LNCaP clone FGC (cell line): ENCODE measurements around the gene DNAJC22.
"Not testable (repeated sequence)": the region's sequence is repeated elsewhere in the genome, so short reads cannot be mapped to it uniquely, and the experiment has no call there.

ENCODE experiments used
- DNase-seq: peaks from one replicate; pipeline ENCODE4 v3.0.0-alpha.2; 2011; ENCODE audit warnings: low read depth
- H3K4me3 ChIP-seq: 2 replicates; pipeline ENCODE4 v1.5.1; 2011; ENCODE audit warnings: mild to moderate bottlenecking, low read depth, low read length, control low read depth
- CTCF ChIP-seq: IDR thresholded peaks from 2 replicates; pipeline ENCODE4 v1.5.1; 2012; ENCODE audit warnings: mild to moderate bottlenecking; ENCODE audit not compliant: control insufficient read depth, insufficient read depth; ENCODE audit errors: extremely low read depth

DNAJC22 gene

GRCh38 chr12:49309386-49309785, 37.3 kb upstream of the DNAJC22 start:
- TF ChIP-seq CTCF: no peak
- no peak overlapping the region for H3K4me3 ChIP-seq
- DNase-seq: no peak

GRCh38 chr12:49310451-49311000, 36.2 kb upstream of the DNAJC22 start:
- not testable (repeated sequence) for DNase-seq, H3K4me3 ChIP-seq

- DNase-seq: no peak
- TF ChIP-seq CTCF: no peak
- H3K4me3 ChIP-seq: no peak overlapping the region
Observed at GRCh38 chr12:49314811-49315210, 31.9 kb upstream of the DNAJC22 start.

GRCh38 chr12:49317118-49317517, 29.6 kb upstream of the DNAJC22 start:
- not testable (repeated sequence) for H3K4me3 ChIP-seq, DNase-seq

GRCh38 chr12:49320411-49321103, 26.1 kb upstream of the DNAJC22 start:
- not testable (repeated sequence) for DNase-seq, H3K4me3 ChIP-seq

GRCh38 chr12:49322367-49322707, 24.4 kb upstream of the DNAJC22 start:
- DNase-seq: no peak
- H3K4me3 ChIP-seq: peak overlapping the region; percentile 98
- no peak for TF ChIP-seq CTCF

- peak; percentile 96 for DNase-seq
- TF ChIP-seq CTCF: no peak
- peak within 1 kb of the TSS; percentile 98 for H3K4me3 ChIP-seq
Observed at GRCh38 chr12:49322708-49323523, 23.8 kb upstream of the DNAJC22 start, which contains the start of gene TROAP. Gene TROAP (plus strand): TSS chr12:49323255. CDS start chr12:49323609, 354 bp downstream.

GRCh38 chr12:49323524-49324097, 23.1 kb upstream of the DNAJC22 start:
- H3K4me3 ChIP-seq: peak overlapping the region; percentile 98
- no peak for DNase-seq
- no peak for TF ChIP-seq CTCF
